ENCODE results near the gene TMEM89. TPM values are rescaled to one million over a fixed set of nuclear protein-coding genes. Genes with fewer than 3 reads are reported as not detected.

Gene TMEM89
- total and polyA plus RNA-seq, 2 of the 13 experiments (the other 11 are each of a cell fraction or from before 2014, with no cell fraction given) = 0.31 to 0.59 TPM

DNA sequence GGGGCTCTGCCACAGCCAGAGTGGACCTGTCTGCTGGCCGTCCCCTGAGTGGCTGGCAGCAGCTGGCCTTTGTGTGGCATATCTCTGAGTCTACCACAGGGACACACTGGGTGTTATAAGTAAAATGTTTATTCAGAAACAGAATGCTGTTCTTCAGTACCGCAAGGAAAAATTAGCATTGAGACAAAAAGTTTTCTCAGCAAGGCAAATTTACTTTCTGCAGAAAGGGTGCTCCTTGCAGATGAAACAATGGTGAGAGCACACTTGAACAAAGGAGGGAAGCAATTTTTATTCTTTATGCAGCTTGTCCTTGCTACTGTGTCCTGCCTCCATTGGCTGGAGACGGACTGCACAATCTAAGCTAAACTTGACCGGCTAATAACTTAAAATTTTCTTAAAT is 4.0 kb downstream of the TMEM89 start (continued):
- TF ChIP-seq, protein P1, sequence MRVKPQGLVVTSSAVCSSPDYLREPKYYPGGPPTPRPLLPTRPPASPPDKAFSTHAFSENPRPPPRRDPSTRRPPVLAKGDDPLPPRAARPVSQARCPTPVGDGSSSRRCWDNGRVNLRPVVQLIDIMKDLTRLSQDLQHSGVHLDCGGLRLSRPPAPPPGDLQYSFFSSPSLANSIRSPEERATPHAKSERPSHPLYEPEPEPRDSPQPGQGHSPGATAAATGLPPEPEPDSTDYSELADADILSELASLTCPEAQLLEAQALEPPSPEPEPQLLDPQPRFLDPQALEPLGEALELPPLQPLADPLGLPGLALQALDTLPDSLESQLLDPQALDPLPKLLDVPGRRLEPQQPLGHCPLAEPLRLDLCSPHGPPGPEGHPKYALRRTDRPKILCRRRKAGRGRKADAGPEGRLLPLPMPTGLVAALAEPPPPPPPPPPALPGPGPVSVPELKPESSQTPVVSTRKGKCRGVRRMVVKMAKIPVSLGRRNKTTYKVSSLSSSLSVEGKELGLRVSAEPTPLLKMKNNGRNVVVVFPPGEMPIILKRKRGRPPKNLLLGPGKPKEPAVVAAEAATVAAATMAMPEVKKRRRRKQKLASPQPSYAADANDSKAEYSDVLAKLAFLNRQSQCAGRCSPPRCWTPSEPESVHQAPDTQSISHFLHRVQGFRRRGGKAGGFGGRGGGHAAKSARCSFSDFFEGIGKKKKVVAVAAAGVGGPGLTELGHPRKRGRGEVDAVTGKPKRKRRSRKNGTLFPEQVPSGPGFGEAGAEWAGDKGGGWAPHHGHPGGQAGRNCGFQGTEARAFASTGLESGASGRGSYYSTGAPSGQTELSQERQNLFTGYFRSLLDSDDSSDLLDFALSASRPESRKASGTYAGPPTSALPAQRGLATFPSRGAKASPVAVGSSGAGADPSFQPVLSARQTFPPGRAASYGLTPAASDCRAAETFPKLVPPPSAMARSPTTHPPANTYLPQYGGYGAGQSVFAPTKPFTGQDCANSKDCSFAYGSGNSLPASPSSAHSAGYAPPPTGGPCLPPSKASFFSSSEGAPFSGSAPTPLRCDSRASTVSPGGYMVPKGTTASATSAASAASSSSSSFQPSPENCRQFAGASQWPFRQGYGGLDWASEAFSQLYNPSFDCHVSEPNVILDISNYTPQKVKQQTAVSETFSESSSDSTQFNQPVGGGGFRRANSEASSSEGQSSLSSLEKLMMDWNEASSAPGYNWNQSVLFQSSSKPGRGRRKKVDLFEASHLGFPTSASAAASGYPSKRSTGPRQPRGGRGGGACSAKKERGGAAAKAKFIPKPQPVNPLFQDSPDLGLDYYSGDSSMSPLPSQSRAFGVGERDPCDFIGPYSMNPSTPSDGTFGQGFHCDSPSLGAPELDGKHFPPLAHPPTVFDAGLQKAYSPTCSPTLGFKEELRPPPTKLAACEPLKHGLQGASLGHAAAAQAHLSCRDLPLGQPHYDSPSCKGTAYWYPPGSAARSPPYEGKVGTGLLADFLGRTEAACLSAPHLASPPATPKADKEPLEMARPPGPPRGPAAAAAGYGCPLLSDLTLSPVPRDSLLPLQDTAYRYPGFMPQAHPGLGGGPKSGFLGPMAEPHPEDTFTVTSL (CRISPR knock-in tag; IDR thresholded peaks at IDR 0.05; ENCODE audit: borderline replicate concordance) = 0 out of 2 replicates have a peak, but pooled peaks have one; percentile 9
- TF ChIP-seq, protein P2, sequence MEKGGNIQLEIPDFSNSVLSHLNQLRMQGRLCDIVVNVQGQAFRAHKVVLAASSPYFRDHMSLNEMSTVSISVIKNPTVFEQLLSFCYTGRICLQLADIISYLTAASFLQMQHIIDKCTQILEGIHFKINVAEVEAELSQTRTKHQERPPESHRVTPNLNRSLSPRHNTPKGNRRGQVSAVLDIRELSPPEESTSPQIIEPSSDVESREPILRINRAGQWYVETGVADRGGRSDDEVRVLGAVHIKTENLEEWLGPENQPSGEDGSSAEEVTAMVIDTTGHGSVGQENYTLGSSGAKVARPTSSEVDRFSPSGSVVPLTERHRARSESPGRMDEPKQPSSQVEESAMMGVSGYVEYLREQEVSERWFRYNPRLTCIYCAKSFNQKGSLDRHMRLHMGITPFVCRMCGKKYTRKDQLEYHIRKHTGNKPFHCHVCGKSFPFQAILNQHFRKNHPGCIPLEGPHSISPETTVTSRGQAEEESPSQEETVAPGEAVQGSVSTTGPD (CRISPR knock-in tag; IDR thresholded peaks at IDR 0.05) = no peak
- TF ChIP-seq FOSL2 (CRISPR knock-in tag; IDR thresholded peaks at IDR 0.05) = no peak

DNA sequence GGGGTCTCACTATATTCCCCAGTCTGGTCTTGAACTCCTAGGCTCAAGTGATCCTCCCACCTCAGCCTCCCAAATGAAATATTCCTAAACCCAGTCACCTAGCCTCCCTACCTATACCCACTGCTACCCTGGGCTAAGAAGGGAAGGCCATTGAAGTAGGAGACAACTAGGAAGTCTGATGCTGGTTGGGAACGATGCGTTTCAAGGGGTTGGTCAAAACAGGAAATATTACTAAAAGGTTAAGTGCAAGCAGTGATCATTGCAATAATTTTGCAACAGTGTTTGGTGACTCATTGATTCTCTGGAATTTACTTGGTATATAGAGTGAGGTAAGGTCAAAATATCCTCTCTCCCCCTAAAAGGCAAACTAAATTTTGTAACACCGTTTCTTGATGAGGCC is 7.5 kb downstream of the TMEM89 start:
- H3K4me1 ChIP-seq (ENCODE audit: insufficient read depth, low read length) = peaks cover 80% of the 10 kb centered on the region
- no peaks in the 10 kb centered on the region for H4K20me1 ChIP-seq (ENCODE audit: insufficient read depth, low read length)
- ATAC-seq = no peak
- no TSS peak for BruUV-seq (replicated peaks)
- no peaks in the 10 kb centered on the region; a peak in 1 of 5 replicates for H3K27me3 ChIP-seq (ENCODE audit: control insufficient read depth in 1 of 2, insufficient read depth in 2 of 2, low read length in 2 of 2)
- no peak for FAIRE-seq
- CTCF ChIA-PET (ENCODE audit: low intra/inter-chr PET ratio, low total read pairs) = no interaction called here
- peaks cover 5% of the 10 kb centered on the region for H3K79me2 ChIP-seq (ENCODE audit: insufficient read depth, low read length)
- H3K9ac ChIP-seq (ENCODE audit: insufficient read depth, low read depth, low read length) = 0 out of 2 replicates have a peak overlapping the region, but pooled peaks have one; percentile 8
- no peak overlapping the region for H3K4me3 ChIP-seq (replicated peaks in 1 of 3; ENCODE audit: insufficient read depth in 1 of 3, low read depth in 2 of 3, low read length in 3 of 3)
- in situ Hi-C loops (cut with HindIII; ENCODE audit: extremely low pct_ligation_motif_present, low pct_unique_long_range_greater_than_20kb) (no loop called here), intact Hi-C loops (cut with micrococcal nuclease; ENCODE audit: unreplicated experiment) (no loop called here)
- peak overlapping the region; percentile 34 for H3K27ac ChIP-seq (ENCODE audit: extremely low read length, insufficient read depth, low read length)
- no peaks in the 10 kb centered on the region for H3K36me3 ChIP-seq (replicated peaks in 1 of 2; ENCODE audit: control insufficient read depth in 1 of 2, insufficient read depth in 2 of 2, low read length in 2 of 2)
- H3K4me2 ChIP-seq (ENCODE audit: low read depth, low read length) = no peak overlapping the region
- DNase-seq (ENCODE audit: low spot score) = peak; percentile 57
- POLR2A ChIA-PET = interaction anchor here (2.2 to 4.2 kb wide), 2 partner anchors 10 to 22 kb away, joined by 7 to 24 read pairs; partner anchors contain the start of gene SLC26A6
- whole genome bisulfite sequencing (ENCODE audit: low lambda C conversion rate) = 31% methylated on average over 3 of the region's 3 CpGs
- peaks cover 11% of the 10 kb centered on the region for H3K9me3 ChIP-seq (ENCODE audit: low read length)
- H2AFZ ChIP-seq (ENCODE audit: low read length) = no peak overlapping the region
- peak; percentile 48 for TF ChIP-seq CEBPG (CRISPR knock-in tag; IDR thresholded peaks at IDR 0.05)
- TF ChIP-seq ZNF121 (CRISPR knock-in tag; IDR thresholded peaks at IDR 0.05) = no peak
- TF ChIP-seq BCL6 (CRISPR knock-in tag; IDR thresholded peaks at IDR 0.05) = no peak
- 0 out of 2 replicates have a peak, but pooled peaks have one; percentile 23 for TF ChIP-seq RXRB (CRISPR knock-in tag; IDR thresholded peaks at IDR 0.05; ENCODE audit: borderline replicate concordance)
- TF ChIP-seq, protein P3, sequence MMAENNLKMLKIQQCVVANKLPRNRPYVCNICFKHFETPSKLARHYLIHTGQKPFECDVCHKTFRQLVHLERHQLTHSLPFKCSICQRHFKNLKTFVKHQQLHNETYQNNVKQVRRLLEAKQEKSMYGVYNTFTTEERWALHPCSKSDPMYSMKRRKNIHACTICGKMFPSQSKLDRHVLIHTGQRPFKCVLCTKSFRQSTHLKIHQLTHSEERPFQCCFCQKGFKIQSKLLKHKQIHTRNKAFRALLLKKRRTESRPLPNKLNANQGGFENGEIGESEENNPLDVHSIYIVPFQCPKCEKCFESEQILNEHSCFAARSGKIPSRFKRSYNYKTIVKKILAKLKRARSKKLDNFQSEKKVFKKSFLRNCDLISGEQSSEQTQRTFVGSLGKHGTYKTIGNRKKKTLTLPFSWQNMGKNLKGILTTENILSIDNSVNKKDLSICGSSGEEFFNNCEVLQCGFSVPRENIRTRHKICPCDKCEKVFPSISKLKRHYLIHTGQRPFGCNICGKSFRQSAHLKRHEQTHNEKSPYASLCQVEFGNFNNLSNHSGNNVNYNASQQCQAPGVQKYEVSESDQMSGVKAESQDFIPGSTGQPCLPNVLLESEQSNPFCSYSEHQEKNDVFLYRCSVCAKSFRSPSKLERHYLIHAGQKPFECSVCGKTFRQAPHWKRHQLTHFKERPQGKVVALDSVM (CRISPR knock-in tag; IDR thresholded peaks at IDR 0.05) = peak; percentile 60; the same call in 1 of the 2 replicates
- peak; percentile 22; the same call in 1 of the 2 replicates for TF ChIP-seq RARA (CRISPR knock-in tag; IDR thresholded peaks at IDR 0.05)
- TF ChIP-seq ZNF510 (CRISPR knock-in tag; IDR thresholded peaks at IDR 0.05; ENCODE audit: low read depth) = no peak
- TF ChIP-seq KAT8 (CRISPR knock-in tag; IDR thresholded peaks at IDR 0.05) = no peak
- no peak for TF ChIP-seq ZNF878 (CRISPR knock-in tag; IDR thresholded peaks at IDR 0.05)
- TF ChIP-seq, protein P4, sequence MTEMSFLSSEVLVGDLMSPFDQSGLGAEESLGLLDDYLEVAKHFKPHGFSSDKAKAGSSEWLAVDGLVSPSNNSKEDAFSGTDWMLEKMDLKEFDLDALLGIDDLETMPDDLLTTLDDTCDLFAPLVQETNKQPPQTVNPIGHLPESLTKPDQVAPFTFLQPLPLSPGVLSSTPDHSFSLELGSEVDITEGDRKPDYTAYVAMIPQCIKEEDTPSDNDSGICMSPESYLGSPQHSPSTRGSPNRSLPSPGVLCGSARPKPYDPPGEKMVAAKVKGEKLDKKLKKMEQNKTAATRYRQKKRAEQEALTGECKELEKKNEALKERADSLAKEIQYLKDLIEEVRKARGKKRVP (CRISPR knock-in tag; IDR thresholded peaks at IDR 0.05) = peak in 1 of 2 experiments; percentile 45; a peak in 1 of 4 replicates
- TF ChIP-seq ETV6 (CRISPR knock-in tag; conservative IDR thresholded peaks at IDR 0.05) = no peak
